ENCODE data around the gene OLFML2B.

OLFML2B gene

DNA sequence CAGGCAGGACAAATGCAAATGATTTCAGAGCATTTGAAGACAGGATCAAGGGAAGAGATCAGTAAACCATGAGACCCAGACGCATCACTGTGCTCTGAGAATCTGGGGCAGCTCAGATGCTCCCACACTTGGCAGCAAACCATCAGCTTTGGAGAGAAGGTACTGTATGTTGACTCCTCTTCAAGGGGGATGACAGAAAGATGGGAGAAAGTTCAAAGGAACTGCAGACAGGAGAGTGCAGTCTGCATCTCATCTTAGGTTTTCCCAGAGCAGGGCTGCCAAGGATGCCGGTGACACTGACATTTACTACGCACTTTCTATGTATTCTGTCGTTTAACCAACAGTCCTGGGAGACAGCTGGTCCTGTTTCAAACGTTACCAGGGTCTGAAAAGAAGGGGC lies 35.8 kb downstream of the OLFML2B start:
- Histone ChIP-seq H3K27ac (no peak overlapping the region), H3K9ac (ENCODE audit: insufficient read length) (no peak overlapping the region), H3K9me3 (ENCODE audit: low read depth, low read length) (no peaks in the 10 kb centered on the region), H3K36me3 (ENCODE audit: insufficient read depth, low read length) (no peaks in the 10 kb centered on the region), H3K4me3 (no peak overlapping the region)
- TF ChIP-seq FOXP2 (optimal IDR thresholded peaks at IDR 0.05; ENCODE audit: control extremely low read depth, extremely low read length, insufficient read depth) (no peak), POLR2AphosphoS5 (IDR thresholded peaks at IDR 0.05; ENCODE audit: borderline replicate concordance, low read depth, low read length) (no peak), EZH2 (IDR thresholded peaks at IDR 0.05) (no peak)
- DNase-seq (ENCODE audit: low read depth, low spot score) = no peak

DNA sequence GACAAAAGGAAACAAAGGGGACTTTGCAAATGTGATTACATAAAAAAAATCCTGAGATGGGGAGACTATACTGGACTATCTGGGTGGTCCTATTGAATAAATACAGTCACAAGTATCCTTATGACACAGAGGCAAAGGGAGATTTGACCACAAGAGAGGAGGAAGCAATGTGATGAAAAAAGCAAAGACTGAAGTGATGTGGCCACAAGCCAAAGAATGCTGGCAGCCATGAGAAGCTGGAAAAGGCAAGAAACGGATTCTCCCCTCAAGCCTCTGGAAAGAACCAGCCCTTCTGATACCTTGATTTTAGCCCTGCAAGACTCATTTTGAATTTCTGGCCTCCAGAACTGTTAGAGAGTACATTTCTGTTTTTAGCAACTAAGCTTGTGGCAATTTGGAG lies 36.4 kb downstream of the OLFML2B start:
- Histone ChIP-seq H3K9me3 (ENCODE audit: low read depth, low read length) (no peaks in the 10 kb centered on the region), H3K27ac (no peak overlapping the region), H3K9ac (ENCODE audit: insufficient read length) (no peak overlapping the region), H3K4me3 (no peak overlapping the region), H3K36me3 (ENCODE audit: insufficient read depth, low read length) (no peaks in the 10 kb centered on the region)
- no peak for DNase-seq (ENCODE audit: low read depth, low spot score)
- TF ChIP-seq POLR2AphosphoS5 (IDR thresholded peaks at IDR 0.05; ENCODE audit: borderline replicate concordance, low read depth, low read length) (no peak), EZH2 (IDR thresholded peaks at IDR 0.05) (no peak), FOXP2 (optimal IDR thresholded peaks at IDR 0.05; ENCODE audit: control extremely low read depth, extremely low read length, insufficient read depth) (no peak)

DNA sequence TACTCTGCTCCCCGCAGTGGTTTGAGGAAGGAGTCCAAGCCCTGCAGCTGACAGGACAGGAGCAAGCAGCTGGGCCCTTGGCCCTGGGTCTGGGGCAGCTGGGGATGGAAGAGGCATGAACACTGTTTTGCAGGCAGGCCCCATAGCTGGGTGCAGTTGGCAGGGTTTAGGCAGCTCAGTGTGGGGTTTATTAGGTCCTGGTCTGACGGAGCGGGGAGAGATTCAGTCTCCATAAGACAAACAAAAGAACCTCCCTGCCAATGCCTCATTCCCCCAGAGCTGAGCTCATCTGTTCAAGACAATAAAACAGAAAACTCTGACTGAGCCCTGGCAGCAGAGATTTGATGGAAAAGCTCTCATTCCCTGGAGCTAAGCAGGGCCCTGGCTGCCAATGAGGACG lies 37.3 kb downstream of the OLFML2B start:
- H3K4me3 ChIP-seq = no peak overlapping the region
- no peaks in the 10 kb centered on the region for H3K9me3 ChIP-seq (ENCODE audit: low read depth, low read length)
- no peak overlapping the region for H3K27ac ChIP-seq
- H3K9ac ChIP-seq (ENCODE audit: insufficient read length) = no peak overlapping the region
- no peaks in the 10 kb centered on the region for H3K36me3 ChIP-seq (ENCODE audit: insufficient read depth, low read length)
- no peak for TF ChIP-seq FOXP2 (optimal IDR thresholded peaks at IDR 0.05; ENCODE audit: control extremely low read depth, extremely low read length, insufficient read depth)
- no peak for TF ChIP-seq POLR2AphosphoS5 (IDR thresholded peaks at IDR 0.05; ENCODE audit: borderline replicate concordance, low read depth, low read length)
- TF ChIP-seq EZH2 (IDR thresholded peaks at IDR 0.05) = no peak
- no peak for DNase-seq (ENCODE audit: low read depth, low spot score)

DNA sequence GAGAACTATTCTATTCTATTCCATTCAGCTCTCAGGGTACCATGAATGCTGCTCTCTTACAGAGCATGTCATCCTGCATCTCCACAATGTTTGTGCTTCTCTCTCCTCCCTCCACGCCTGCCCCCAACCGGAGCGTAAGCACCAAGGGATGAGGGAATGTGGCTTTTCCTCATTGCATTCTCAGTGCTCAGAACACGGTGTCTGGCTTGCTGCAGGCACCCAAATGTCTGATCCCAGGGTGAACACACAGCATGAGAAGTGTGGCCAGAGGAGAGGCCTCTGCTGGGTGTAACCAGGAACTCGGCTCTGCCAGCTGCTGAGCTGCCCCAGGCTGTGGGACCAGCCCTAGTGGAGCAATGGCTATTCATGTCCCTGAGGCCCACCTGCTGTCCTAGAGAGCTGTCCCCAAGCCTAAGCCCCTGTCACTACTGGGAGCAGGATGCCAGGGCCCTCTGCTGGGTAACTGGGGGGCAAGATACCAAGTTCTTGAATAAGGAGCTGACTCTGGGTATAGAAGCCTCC lies 38.3 kb downstream of the OLFML2B start:
- Histone ChIP-seq H3K9ac (ENCODE audit: insufficient read length) (no peak overlapping the region), H3K27ac (no peak overlapping the region), H3K36me3 (ENCODE audit: insufficient read depth, low read length) (no peaks in the 10 kb centered on the region), H3K9me3 (ENCODE audit: low read depth, low read length) (no peaks in the 10 kb centered on the region), H3K4me3 (no peak overlapping the region)
- no peak for DNase-seq (ENCODE audit: low read depth, low spot score)
- no peak for TF ChIP-seq POLR2AphosphoS5 (IDR thresholded peaks at IDR 0.05; ENCODE audit: borderline replicate concordance, low read depth, low read length)
- TF ChIP-seq FOXP2 (optimal IDR thresholded peaks at IDR 0.05; ENCODE audit: control extremely low read depth, extremely low read length, insufficient read depth) = no peak
- TF ChIP-seq EZH2 (IDR thresholded peaks at IDR 0.05) = no peak

DNA sequence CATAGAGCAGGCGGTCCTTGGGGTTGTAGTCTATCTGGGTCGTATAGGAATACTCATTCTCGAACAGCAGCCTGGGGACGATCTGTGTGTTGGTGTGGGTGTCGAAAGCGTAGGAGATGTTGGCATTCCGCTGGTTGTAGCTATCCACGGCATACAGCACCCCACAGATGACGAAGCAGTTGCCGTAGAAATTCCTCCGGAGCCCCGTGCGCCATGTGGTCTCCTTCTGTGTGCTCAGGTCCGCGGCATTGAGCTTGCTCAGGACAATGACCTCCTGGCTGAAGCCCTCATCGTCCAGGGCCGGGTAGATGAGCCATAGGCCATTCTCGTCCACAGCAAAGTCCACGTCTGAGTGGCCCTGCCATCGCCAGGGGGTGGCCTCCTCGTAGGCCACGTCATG lies 39.9 kb downstream of the OLFML2B start:
- DNase-seq (ENCODE audit: low read depth, low spot score) = no peak
- Histone ChIP-seq H3K9me3 (ENCODE audit: low read depth, low read length) (no peaks in the 10 kb centered on the region), H3K4me3 (no peak overlapping the region), H3K9ac (ENCODE audit: insufficient read length) (no peak overlapping the region), H3K36me3 (ENCODE audit: insufficient read depth, low read length) (no peaks in the 10 kb centered on the region), H3K27ac (no peak overlapping the region)
- TF ChIP-seq FOXP2 (optimal IDR thresholded peaks at IDR 0.05; ENCODE audit: control extremely low read depth, extremely low read length, insufficient read depth) (no peak), POLR2AphosphoS5 (IDR thresholded peaks at IDR 0.05; ENCODE audit: borderline replicate concordance, low read depth, low read length) (no peak), EZH2 (IDR thresholded peaks at IDR 0.05) (no peak)

DNA sequence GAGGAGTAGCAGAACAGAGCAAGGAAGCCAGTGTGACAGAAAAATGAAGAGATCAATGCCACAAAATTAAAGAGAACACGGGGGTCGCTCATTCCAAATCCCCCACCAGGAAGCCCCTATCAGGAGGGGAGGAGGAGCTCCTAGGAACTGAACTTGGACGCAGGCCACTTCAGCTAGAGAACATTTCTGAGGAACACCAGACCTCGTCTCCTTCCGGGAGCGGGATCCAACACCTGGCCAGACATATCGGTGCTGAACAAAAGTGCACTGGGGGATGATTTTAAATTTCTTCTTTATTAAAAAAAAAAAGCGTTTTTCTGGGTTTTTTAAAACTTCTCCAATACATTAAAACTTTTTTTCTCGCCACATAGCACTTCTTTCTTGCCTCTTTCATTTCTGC lies 40.8 kb downstream of the OLFML2B start:
- Histone ChIP-seq H3K9me3 (ENCODE audit: low read depth, low read length) (no peaks in the 10 kb centered on the region), H3K36me3 (ENCODE audit: insufficient read depth, low read length) (no peaks in the 10 kb centered on the region), H3K4me3 (no peak overlapping the region), H3K27ac (no peak overlapping the region), H3K9ac (ENCODE audit: insufficient read length) (no peak overlapping the region)
- TF ChIP-seq POLR2AphosphoS5 (IDR thresholded peaks at IDR 0.05; ENCODE audit: borderline replicate concordance, low read depth, low read length) = no peak
- TF ChIP-seq EZH2 (IDR thresholded peaks at IDR 0.05) = no peak
- no peak for DNase-seq (ENCODE audit: low read depth, low spot score)

DNA sequence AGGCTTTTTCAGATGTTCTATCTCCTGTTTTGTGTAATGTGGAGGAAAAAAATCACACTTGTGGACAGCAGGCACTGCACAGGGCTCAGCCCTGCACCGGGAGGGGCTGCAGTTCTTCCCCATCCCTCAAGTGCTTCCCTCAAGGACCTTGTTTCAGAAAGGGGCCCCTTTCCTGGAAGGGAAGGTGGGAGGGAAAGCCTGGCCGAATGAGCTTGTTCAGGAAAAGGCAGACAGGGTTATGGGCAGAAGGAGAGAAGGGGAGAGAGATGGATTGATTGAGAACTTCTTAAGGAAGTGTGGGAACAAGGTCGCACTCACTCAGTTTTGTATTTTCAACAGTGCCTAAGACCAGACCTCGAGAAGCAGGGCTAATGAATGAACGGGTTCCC lies 41.2 kb downstream of the OLFML2B start:
- H3K9ac ChIP-seq (ENCODE audit: insufficient read length) = no peak overlapping the region
- no peaks in the 10 kb centered on the region for H3K9me3 ChIP-seq (ENCODE audit: low read depth, low read length)
- H3K4me3 ChIP-seq = no peak overlapping the region
- DNase-seq (ENCODE audit: low read depth, low spot score) = no peak
- no peaks in the 10 kb centered on the region for H3K36me3 ChIP-seq (ENCODE audit: insufficient read depth, low read length)
- H3K27ac ChIP-seq = no peak overlapping the region
- TF ChIP-seq FOXP2 (optimal IDR thresholded peaks at IDR 0.05; ENCODE audit: control extremely low read depth, extremely low read length, insufficient read depth) = no peak
- TF ChIP-seq EZH2 (IDR thresholded peaks at IDR 0.05) = no peak
- TF ChIP-seq POLR2AphosphoS5 (IDR thresholded peaks at IDR 0.05; ENCODE audit: borderline replicate concordance, low read depth, low read length) = no peak

DNA sequence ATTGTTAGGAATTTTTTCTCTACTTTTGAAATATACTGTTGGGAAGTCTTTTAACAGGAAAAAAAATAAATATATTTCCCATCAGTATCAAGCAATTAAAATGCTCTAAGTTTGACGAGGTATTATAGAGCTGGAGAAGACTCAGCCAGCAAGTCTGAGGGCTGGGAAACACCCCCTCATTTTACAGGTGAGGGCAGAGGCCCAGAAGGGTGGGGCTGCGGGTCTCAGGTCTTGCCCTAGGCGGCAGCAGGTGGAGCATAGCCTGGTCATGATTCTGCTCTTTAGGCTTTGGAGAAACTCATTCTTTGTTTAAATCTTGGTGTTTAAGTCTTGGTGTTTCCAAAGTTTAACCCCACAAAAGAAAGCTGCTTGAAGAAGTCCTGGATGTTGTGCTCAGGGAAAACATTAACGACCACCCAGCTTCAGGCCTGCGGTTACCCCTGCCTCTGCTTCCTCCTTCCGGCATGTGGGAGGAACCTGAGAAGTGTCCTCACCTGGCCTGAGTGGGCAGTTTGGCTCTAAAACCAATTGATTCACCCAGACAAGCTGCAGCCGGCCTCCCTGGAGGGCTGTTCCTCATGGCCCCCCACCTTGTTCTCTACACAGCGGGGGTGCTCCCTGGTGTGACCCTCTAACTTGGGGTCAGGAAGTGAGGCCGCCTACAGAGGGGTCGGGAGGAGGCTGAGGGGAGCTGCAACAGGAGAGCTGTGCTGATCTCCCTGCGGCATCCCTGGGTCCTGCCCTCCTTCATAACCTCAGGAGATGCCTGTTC lies 41.7 kb downstream of the OLFML2B start:
- no peak for DNase-seq (ENCODE audit: low read depth, low spot score)
- Histone ChIP-seq H3K27ac (no peak overlapping the region), H3K9ac (ENCODE audit: insufficient read length) (no peak overlapping the region), H3K4me3 (no peak overlapping the region), H3K36me3 (ENCODE audit: insufficient read depth, low read length) (no peaks in the 10 kb centered on the region), H3K9me3 (ENCODE audit: low read depth, low read length) (no peaks in the 10 kb centered on the region)
- TF ChIP-seq FOXP2 (optimal IDR thresholded peaks at IDR 0.05; ENCODE audit: control extremely low read depth, extremely low read length, insufficient read depth) (no peak), POLR2AphosphoS5 (IDR thresholded peaks at IDR 0.05; ENCODE audit: borderline replicate concordance, low read depth, low read length) (no peak), EZH2 (IDR thresholded peaks at IDR 0.05) (no peak)

DNA sequence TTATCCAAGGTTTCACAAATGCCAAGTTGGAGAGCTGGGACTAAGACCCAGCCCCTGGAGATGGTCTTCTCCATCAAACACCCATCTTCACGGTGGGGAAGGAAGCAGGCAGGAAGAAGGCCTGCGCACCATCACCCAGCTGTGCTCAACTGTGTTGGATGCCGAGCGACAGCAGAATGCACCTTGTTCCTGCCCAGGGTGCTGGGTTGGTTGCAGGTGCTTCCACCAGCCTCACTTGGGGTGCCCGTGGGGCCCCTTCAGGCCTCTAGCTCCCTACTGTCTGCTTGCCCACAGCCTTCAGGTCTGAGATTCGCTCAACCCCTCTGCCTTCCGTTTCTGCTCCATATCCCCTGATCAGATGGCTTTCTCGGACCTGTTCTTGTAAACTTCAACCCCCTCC lies 42.5 kb downstream of the OLFML2B start:
- Histone ChIP-seq H3K36me3 (ENCODE audit: insufficient read depth, low read length) (no peaks in the 10 kb centered on the region), H3K9me3 (ENCODE audit: low read depth, low read length) (no peaks in the 10 kb centered on the region), H3K4me3 (no peak overlapping the region), H3K9ac (ENCODE audit: insufficient read length) (no peak overlapping the region), H3K27ac (no peak overlapping the region)
- DNase-seq (ENCODE audit: low read depth, low spot score) = no peak
- TF ChIP-seq POLR2AphosphoS5 (IDR thresholded peaks at IDR 0.05; ENCODE audit: borderline replicate concordance, low read depth, low read length) (no peak), FOXP2 (optimal IDR thresholded peaks at IDR 0.05; ENCODE audit: control extremely low read depth, extremely low read length, insufficient read depth) (no peak), EZH2 (IDR thresholded peaks at IDR 0.05) (no peak)
